MM.1S (cell line): ENCODE results near the gene POLH.

Experiments
- CTCF ChIP-seq: fragments of 300-600 bp; sonication (generic); IDR thresholded peaks from 2 replicates; pipeline ENCODE4 v1.5.1; 2016; ENCODE audit warnings: antibody characterized with exemption, low read length, mixed read lengths
- EZH2 ChIP-seq: fragments of 300-600 bp; sonication (generic); optimal IDR thresholded peaks from 2 replicates; pipeline ENCODE3; 2017; ENCODE audit warnings: low read depth, mild to moderate bottlenecking, antibody characterized with exemption, low read length, mixed read lengths
- EZH2phosphoT487 ChIP-seq: fragments of 300-600 bp; sonication (generic); IDR thresholded peaks from 2 replicates; pipeline ENCODE4 v1.6.1; 2018; ENCODE audit warnings: antibody characterized with exemption, low read length

GRCh38 chr6:43532201-43532600, 43.8 kb upstream of the POLH start:
- TF ChIP-seq CTCF (no peak), EZH2 (no peak), EZH2phosphoT487 (no peak)
